H9 (cell line): Measurements from ENCODE around the gene LRRC36. TPM values are rescaled to one million over a fixed set of nuclear protein-coding genes. Genes with fewer than 3 reads are reported as not detected.
A peak's percentile ranks its signal among the peaks of the same experiment; 100 is the strongest.

Source experiments
- DNase-seq: peaks from one replicate; pipeline ENCODE4 v3.0.0-alpha.2; 2017
- H2AFZ ChIP-seq: one replicate; pipeline ENCODE4 v1.6.1; 2013; ENCODE audit warnings: mild to moderate bottlenecking, low read length, control low read depth, moderate library complexity
- H2AK5ac ChIP-seq: 2 replicates; pipeline ENCODE4 v1.6.1; 2013; ENCODE audit warnings: low read length, control low read depth, mixed read lengths; ENCODE audit not compliant: insufficient read length
- H2BK120ac ChIP-seq: one replicate; pipeline ENCODE4 v1.6.1; 2013; ENCODE audit warnings: low read depth, mild to moderate bottlenecking, low read length, control low read depth, inconsistent platforms; ENCODE audit not compliant: poor library complexity, severe bottlenecking
- H2BK12ac ChIP-seq: 2 replicates; pipeline ENCODE4 v1.6.1; 2013; ENCODE audit warnings: low read length, control low read depth, mixed read lengths, low read depth; ENCODE audit not compliant: insufficient read length
- H2BK15ac ChIP-seq: 2 replicates; pipeline ENCODE4 v1.6.1; 2013; ENCODE audit warnings: low read depth, low read length, control low read depth
- H2BK20ac ChIP-seq: one replicate; pipeline ENCODE4 v1.6.1; 2013; ENCODE audit warnings: low read depth, mild to moderate bottlenecking, low read length, control low read depth, inconsistent platforms; ENCODE audit not compliant: poor library complexity, severe bottlenecking
- H2BK5ac ChIP-seq: 2 replicates; pipeline ENCODE4 v1.6.1; 2013; ENCODE audit warnings: low read length, control low read depth, mixed read lengths; ENCODE audit not compliant: insufficient read length
- H3K14ac ChIP-seq: 2 replicates; pipeline ENCODE4 v1.6.1; 2013; ENCODE audit warnings: low read length, control low read depth; ENCODE audit not compliant: insufficient read depth
- H3K18ac ChIP-seq: 2 replicates; pipeline ENCODE4 v1.6.1; 2013; ENCODE audit warnings: low read depth, mild to moderate bottlenecking, mixed read lengths, low read length, control low read depth; ENCODE audit not compliant: insufficient read length
- H3K23ac ChIP-seq: 2 replicates; pipeline ENCODE4 v1.6.1; 2013; ENCODE audit warnings: low read length, control low read depth, mixed read lengths, low read depth; ENCODE audit not compliant: insufficient read length
- H3K23me2 ChIP-seq: 2 replicates; pipeline ENCODE4 v1.6.1; 2013; ENCODE audit warnings: low read depth, mild to moderate bottlenecking, mixed read lengths, low read length, control low read depth; ENCODE audit not compliant: insufficient read length, poor library complexity, severe bottlenecking
- H3K27ac ChIP-seq: 2 replicates; pipeline ENCODE4 v1.5.1; 2013; ENCODE audit warnings: low read length, control low read depth, mixed read lengths, low read depth; ENCODE audit not compliant: insufficient read length
- H3K27me3 ChIP-seq: 2 replicates; pipeline ENCODE4 v1.6.1; 2013; ENCODE audit warnings: low read length, control low read depth, inconsistent platforms; ENCODE audit not compliant: insufficient read depth
- H3K4ac ChIP-seq: 2 replicates; pipeline ENCODE4 v1.6.1; 2013; ENCODE audit warnings: low read depth, mild to moderate bottlenecking, control low read depth, inconsistent platforms, low read length, moderate library complexity
- H3K4me1 ChIP-seq: 2 replicates; pipeline ENCODE4 v1.6.1; 2013; ENCODE audit warnings: low read length, control low read depth, inconsistent platforms; ENCODE audit not compliant: insufficient read depth
- H3K4me2 ChIP-seq: 2 replicates; pipeline ENCODE4 v1.6.1; 2013; ENCODE audit warnings: low read length, control low read depth, mixed read lengths; ENCODE audit not compliant: insufficient read length, insufficient read depth
- H3K56ac ChIP-seq: 2 replicates; pipeline ENCODE4 v1.6.1; 2013; ENCODE audit warnings: low read depth, mild to moderate bottlenecking, mixed read lengths, low read length, control low read depth; ENCODE audit not compliant: insufficient read length
- H3K79me1 ChIP-seq: 2 replicates; pipeline ENCODE4 v1.6.1; 2013; ENCODE audit warnings: low read depth, mild to moderate bottlenecking, moderate library complexity, low read length, control low read depth, inconsistent platforms; ENCODE audit not compliant: insufficient read depth, poor library complexity, severe bottlenecking
- H3K79me2 ChIP-seq: 2 replicates; pipeline ENCODE4 v1.6.1; 2013; ENCODE audit warnings: low read length, control low read depth, inconsistent platforms; ENCODE audit not compliant: insufficient read depth
- H3K9ac ChIP-seq: 2 replicates; pipeline ENCODE4 v1.6.1; 2013; ENCODE audit warnings: low read length, control low read depth, mixed read lengths; ENCODE audit not compliant: insufficient read length; ENCODE audit errors: extremely low read depth
- H3K9me3 ChIP-seq: one replicate; pipeline ENCODE4 v1.6.1; 2013; ENCODE audit warnings: low read depth, low read length, inconsistent platforms; ENCODE audit not compliant: control insufficient read depth
- H3T11ph ChIP-seq: one replicate; pipeline ENCODE4 v1.6.1; 2013; ENCODE audit warnings: mild to moderate bottlenecking, low read length, control low read depth, inconsistent platforms
- H4K20me1 ChIP-seq: one replicate; pipeline ENCODE4 v1.6.1; 2013; ENCODE audit not compliant: control insufficient read depth, insufficient read length, insufficient read depth
- H4K5ac ChIP-seq: 2 replicates; pipeline ENCODE4 v1.6.1; 2013; ENCODE audit warnings: low read depth, mild to moderate bottlenecking, mixed read lengths, low read length, control low read depth; ENCODE audit not compliant: insufficient read length
- H4K8ac ChIP-seq: replicated peaks from 2 replicates; pipeline ENCODE4 v1.6.1; 2013; ENCODE audit warnings: low read length, control low read depth, mixed read lengths, low read depth; ENCODE audit not compliant: insufficient read length
- H4K91ac ChIP-seq: 2 replicates; pipeline ENCODE4 v1.6.1; 2013; ENCODE audit warnings: low read depth, mild to moderate bottlenecking, moderate library complexity, mixed read lengths, low read length, control low read depth; ENCODE audit not compliant: insufficient read length
- H3K27ac Mint-ChIP-seq, 3 experiments: 2 replicates in 2 of 3; 3 replicates in 1 of 3; pipeline ENCODE4 v1.8.0; 2020 to 2021; ENCODE audit warnings: mixed read lengths in 3 of 3, mild to moderate bottlenecking in 1 of 3, moderate library complexity in 1 of 3
- H3K27me3 Mint-ChIP-seq: 2 replicates; pipeline ENCODE4 v1.8.0; 2021; ENCODE audit warnings: low read depth, mild to moderate bottlenecking, moderate library complexity, mixed read lengths
- H3K36me3 Mint-ChIP-seq, 3 experiments: 2 replicates in 2 of 3; 3 replicates in 1 of 3; pipeline ENCODE4 v1.8.0; 2020 to 2021; ENCODE audit warnings: low read depth in 3 of 3, mixed read lengths in 3 of 3; ENCODE audit not compliant: insufficient read depth in 1 of 3
- H3K4me1 Mint-ChIP-seq, 2 experiments: 2 replicates each; pipeline ENCODE4 v1.8.0; 2020; ENCODE audit warnings: mixed read lengths in 2 of 2
- H3K4me3 Mint-ChIP-seq, 2 experiments: 2 replicates in 1 of 2; 3 replicates in 1 of 2; pipeline ENCODE4 v1.8.0; 2020 to 2021; ENCODE audit warnings: mild to moderate bottlenecking in 2 of 2, mixed read lengths in 2 of 2, moderate library complexity in 1 of 2
- H3K9me3 Mint-ChIP-seq, 2 experiments: 2 replicates in 1 of 2; 3 replicates in 1 of 2; pipeline ENCODE4 v1.8.0; 2020; ENCODE audit warnings: mild to moderate bottlenecking in 2 of 2, mixed read lengths in 2 of 2, moderate library complexity in 1 of 2
- WGBS: extraction: QIAGEN DNeasy Blood & Tissue Kit; methylation state at CpG from one replicate; pipeline ENCODE4 v1.1.7; 2013; ENCODE audit warnings: missing lambda C conversion rate, low lambda C conversion rate, mixed read lengths; ENCODE audit not compliant: insufficient read length; ENCODE audit errors: extremely low coverage; 5-methylcytosine and 5-hydroxymethylcytosine counted together
- long read RNA-seq: library from polyadenylated mRNA; unstranded; transcript quantifications from one replicate; pipeline ENCODE4 v2.0.0, GENCODE V29; 2020
- total RNA-seq: library from RNA; stranded (reverse); gene quantifications from 2 replicates; pipeline ENCODE4 v1.2.1, GENCODE V29; 2021
- TF ChIP-seq, protein P1 (sequence below): fragments of 200-600 bp; sonication (generic); conservative IDR thresholded peaks from 3 replicates; pipeline ENCODE4 v1.8.0; 2021; ENCODE audit warnings: antibody characterized with exemption, mild to moderate bottlenecking

LRRC36 gene, protein sequence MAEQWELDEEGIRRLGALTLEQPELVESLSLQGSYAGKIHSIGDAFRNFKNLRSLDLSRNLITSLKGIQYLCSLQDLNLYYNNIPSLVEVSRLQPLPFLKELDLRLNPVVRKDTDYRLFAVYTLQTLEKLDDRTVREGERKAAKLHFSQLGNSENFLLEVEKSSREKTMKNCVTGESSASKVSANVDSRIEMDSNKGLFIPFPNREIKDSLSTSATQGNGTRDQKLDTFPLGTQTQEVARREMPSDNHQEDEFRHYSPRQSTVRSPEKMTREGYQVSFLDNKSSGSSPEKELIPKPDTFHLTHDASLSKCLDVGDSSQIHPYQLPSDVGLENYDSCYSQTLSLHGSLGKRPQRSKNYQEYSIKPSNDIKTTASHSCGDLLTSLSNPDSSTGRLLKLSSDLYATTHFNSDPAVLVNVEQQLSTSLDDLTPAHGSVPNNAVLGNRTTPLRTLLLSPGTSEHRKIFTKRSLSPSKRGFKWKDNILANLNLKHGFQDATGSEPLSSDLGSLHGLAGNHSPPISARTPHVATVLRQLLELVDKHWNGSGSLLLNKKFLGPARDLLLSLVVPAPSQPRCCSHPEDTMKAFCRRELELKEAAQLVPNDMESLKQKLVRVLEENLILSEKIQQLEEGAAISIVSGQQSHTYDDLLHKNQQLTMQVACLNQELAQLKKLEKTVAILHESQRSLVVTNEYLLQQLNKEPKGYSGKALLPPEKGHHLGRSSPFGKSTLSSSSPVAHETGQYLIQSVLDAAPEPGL
- total RNA-seq: not detected in 2 replicates
- long read RNA-seq, partial matches to known transcripts: 0 of 1 reads
- long read RNA-seq, other reads (novel, unspliced or antisense): 1 of 1 reads

DNA sequence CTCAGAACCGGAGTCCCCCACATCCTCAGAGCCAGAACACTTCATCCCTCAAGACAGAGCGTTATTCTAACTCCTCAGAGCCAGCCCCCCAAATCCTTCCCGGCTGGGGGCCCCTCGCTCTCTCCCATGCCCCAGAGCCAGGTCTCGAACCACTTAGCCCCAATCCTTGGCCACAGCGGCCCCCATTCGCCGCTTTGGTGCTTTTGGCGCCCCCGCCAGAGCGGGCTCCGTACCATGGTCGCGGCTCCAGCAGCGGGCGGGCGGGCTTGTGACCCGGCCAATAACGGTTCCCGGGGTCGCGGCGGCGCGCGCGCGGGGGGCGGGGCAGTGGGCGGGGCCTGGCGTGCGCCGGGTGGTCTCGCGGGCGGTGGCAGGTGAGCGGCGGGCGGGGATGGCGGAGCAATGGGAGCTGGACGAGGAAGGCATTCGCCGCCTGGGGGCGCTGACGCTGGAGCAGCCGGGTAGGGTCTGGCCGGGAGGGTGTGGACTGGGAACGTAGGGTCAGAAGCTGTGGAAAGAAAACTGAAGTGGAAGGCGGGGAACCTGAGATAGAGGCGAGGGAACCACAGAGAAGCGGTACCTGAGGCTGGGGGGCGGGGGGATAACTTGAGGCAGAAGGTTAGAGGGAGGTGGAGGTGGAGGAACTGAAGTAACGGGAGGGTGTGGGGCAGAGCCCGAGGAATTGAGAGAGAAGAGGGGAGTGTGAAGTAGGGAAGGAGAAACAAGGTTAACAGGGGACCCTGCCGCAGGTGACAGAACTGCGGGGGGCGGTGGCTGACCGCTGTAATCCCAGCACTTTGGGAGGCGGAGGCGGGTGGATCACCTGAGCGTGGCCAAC, at the start of gene LRRC36, which contains the start of gene KCTD19:
Gene LRRC36 (plus strand): TSS at position 344 of the 838 bp plus-strand sequence. CDS start 48 bp downstream, at position 392.
Gene KCTD19 (minus strand): TSS at position 270 of the 838 bp plus-strand sequence. CDS start 34 bp downstream, at position 236.
- Histone ChIP-seq H2BK20ac (no peak within 1 kb of the TSS), H2AK5ac (no peak within 1 kb of the TSS), H3K18ac (no peak within 1 kb of the TSS), H2AFZ (peak within 1 kb of the TSS; percentile 24), H3K9ac (no peak within 1 kb of the TSS), H3K4ac (no peak within 1 kb of the TSS), H3K9me3 (no peaks in the 10 kb centered on the region), H3K79me2 (no peaks in the 10 kb centered on the region), H3K14ac (no peak within 1 kb of the TSS), H2BK5ac (no peak within 1 kb of the TSS), H4K91ac (no peak within 1 kb of the TSS), H3K23me2 (peaks cover 3% of the 10 kb centered on the region), H3K27ac (no peak within 1 kb of the TSS), H3K23ac (no peak within 1 kb of the TSS), H4K5ac (no peak within 1 kb of the TSS), H2BK15ac (no peak within 1 kb of the TSS), H3K79me1 (no peaks in the 10 kb centered on the region), H4K20me1 (no peaks in the 10 kb centered on the region), H3K27me3 (peaks cover 3% of the 10 kb centered on the region), H3K4me1 (no peaks in the 10 kb centered on the region), H3T11ph (no peak within 1 kb of the TSS), H3K56ac (no peak within 1 kb of the TSS), H2BK12ac (no peak within 1 kb of the TSS), H2BK120ac (no peak within 1 kb of the TSS), H3K4me2 (peak within 1 kb of the TSS; percentile 80), H4K8ac (no peak within 1 kb of the TSS)
- H3K4me3 Mint-ChIP-seq: peak within 1 kb of the TSS; percentile 58 to 86
- TF ChIP-seq, protein P1, sequence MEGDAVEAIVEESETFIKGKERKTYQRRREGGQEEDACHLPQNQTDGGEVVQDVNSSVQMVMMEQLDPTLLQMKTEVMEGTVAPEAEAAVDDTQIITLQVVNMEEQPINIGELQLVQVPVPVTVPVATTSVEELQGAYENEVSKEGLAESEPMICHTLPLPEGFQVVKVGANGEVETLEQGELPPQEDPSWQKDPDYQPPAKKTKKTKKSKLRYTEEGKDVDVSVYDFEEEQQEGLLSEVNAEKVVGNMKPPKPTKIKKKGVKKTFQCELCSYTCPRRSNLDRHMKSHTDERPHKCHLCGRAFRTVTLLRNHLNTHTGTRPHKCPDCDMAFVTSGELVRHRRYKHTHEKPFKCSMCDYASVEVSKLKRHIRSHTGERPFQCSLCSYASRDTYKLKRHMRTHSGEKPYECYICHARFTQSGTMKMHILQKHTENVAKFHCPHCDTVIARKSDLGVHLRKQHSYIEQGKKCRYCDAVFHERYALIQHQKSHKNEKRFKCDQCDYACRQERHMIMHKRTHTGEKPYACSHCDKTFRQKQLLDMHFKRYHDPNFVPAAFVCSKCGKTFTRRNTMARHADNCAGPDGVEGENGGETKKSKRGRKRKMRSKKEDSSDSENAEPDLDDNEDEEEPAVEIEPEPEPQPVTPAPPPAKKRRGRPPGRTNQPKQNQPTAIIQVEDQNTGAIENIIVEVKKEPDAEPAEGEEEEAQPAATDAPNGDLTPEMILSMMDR: peak; percentile 79
- WGBS: no CpG with 5 or more reads among the region's 61 CpGs
- no peaks in the 10 kb centered on the region for H3K36me3 Mint-ChIP-seq
- H3K27ac Mint-ChIP-seq: 0 out of 7 replicates have a peak within 1 kb of the TSS, but pooled peaks of 1 of the 3 experiments have one; percentile 4
- H3K9me3 Mint-ChIP-seq: no peaks in the 10 kb centered on the region; a peak in 1 of 5 replicates
- H3K27me3 Mint-ChIP-seq: peaks cover 68% of the 10 kb centered on the region
- H3K4me1 Mint-ChIP-seq: peaks cover 6 to 7% of the 10 kb centered on the region in 2 experiments
- DNase-seq: peak; percentile 97
